ENCODE measurements around the gene MYRFL. TPM values are rescaled to one million over a fixed set of nuclear protein-coding genes. Genes with fewer than 3 reads are reported as not detected.

Gene MYRFL
- total RNA-seq, 4 donors from 2014 or later = 0.27 to 3.3 (median 1.5) TPM

DNA sequence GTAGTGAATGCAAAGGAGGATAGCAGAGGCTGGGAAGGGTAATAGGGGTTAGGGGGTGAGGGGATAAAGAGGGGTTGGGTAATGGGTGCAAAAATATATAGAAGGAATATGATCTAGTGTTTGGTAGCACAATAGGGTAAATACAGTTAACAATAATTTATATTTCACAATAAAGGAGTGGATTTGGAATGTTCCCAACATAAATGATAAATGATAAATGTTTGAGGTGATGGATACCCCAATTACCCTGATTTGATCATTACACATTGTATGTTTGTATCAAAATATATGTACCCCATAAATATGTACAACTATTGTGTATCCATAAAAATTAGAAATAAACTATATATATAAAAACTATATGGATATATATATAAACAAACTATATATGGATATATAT is 999 bp upstream of the MYRFL start:
- no peak overlapping the region for H3K4me3 ChIP-seq (ENCODE audit: low read depth, poor library complexity, severe bottlenecking)
- no peak for DNase-seq (ENCODE audit: low spot score in 2 of 2)
- TF ChIP-seq, protein P1, sequence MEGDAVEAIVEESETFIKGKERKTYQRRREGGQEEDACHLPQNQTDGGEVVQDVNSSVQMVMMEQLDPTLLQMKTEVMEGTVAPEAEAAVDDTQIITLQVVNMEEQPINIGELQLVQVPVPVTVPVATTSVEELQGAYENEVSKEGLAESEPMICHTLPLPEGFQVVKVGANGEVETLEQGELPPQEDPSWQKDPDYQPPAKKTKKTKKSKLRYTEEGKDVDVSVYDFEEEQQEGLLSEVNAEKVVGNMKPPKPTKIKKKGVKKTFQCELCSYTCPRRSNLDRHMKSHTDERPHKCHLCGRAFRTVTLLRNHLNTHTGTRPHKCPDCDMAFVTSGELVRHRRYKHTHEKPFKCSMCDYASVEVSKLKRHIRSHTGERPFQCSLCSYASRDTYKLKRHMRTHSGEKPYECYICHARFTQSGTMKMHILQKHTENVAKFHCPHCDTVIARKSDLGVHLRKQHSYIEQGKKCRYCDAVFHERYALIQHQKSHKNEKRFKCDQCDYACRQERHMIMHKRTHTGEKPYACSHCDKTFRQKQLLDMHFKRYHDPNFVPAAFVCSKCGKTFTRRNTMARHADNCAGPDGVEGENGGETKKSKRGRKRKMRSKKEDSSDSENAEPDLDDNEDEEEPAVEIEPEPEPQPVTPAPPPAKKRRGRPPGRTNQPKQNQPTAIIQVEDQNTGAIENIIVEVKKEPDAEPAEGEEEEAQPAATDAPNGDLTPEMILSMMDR (IDR thresholded peaks at IDR 0.05) = no peak
- no peak for TF ChIP-seq POLR2A (IDR thresholded peaks at IDR 0.05)
- intact Hi-C loops (cut with DNase I; ENCODE audit: low total_unique reads) = no loop called here

DNA sequence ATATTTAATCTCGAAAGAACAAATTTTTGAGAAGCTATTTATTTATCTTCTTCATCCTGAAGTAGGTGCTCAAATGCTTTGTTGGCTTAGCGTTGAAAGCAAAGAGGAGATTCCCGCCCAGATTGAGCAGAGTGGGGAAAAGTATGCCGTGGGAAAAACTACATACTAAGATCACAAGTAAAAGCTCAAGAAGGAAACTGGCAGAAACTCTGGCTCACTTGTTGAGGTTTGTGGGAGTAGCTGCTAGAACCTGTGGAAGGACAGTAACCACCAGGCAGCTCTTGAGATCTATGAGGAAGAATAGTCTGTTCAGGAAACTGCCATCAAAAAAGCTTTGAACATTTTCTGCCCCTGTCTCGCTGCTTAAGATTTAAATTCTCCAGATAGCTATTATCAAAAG is 3.9 kb downstream of the MYRFL start:
- intact Hi-C loops (cut with DNase I; ENCODE audit: low total_unique reads) = no loop called here
- DNase-seq (ENCODE audit: low spot score in 2 of 2) = no peak
- TF ChIP-seq, protein P1 (IDR thresholded peaks at IDR 0.05) = no peak
- TF ChIP-seq POLR2A (IDR thresholded peaks at IDR 0.05) = no peak
- H3K4me3 ChIP-seq (ENCODE audit: low read depth, poor library complexity, severe bottlenecking) = no peak overlapping the region
- WGBS, 2 donors = 57 to 69% methylated on average over 5 of the region's 5 CpGs

DNA sequence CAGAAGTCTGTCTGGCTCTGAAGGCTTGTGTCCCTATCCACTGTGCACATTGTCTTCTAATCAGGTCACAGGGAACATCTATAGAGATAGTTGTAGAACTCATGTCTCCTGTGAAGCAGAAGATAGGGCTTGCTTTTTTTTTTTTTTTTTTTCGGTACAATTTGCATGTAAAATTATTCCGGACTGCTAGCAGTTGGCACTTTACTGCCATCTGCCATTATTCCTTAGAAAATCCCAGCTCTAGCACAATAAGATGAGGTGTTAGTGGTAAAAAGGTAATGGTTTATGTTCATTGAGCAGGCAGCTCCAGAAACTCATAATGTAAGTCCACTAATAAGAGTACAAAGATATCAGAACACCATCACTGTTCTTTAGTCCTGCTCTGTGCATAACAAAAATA is 8.7 kb downstream of the MYRFL start:
- intact Hi-C loops (cut with DNase I; ENCODE audit: low total_unique reads) = no loop called here
- 42 to 64% methylated on average over 2 of the region's 2 CpGs for WGBS, 2 donors
- no peak overlapping the region for H3K4me3 ChIP-seq (ENCODE audit: low read depth, poor library complexity, severe bottlenecking)
- TF ChIP-seq, protein P1 (IDR thresholded peaks at IDR 0.05) = no peak
- TF ChIP-seq POLR2A (IDR thresholded peaks at IDR 0.05) = no peak
- DNase-seq (ENCODE audit: low spot score in 2 of 2) = no peak

DNA sequence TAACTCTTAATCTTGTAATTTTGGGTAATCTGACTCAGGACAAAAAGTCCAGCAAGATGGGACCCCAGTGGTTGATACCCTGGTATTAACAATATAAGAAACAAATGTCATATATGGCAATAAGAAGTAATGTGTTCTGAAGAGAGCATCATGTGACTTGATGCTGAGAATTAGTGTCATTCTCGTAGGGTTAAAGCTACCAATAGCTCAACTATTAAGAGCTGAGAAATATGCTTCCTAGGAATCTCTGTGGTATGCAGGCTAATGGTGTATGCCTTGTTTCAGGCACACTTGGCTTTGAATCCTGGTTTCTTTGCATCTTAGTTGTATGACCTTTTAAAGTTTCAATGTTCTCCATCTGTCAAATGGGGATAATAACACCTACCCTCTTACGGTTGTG is 9.1 kb downstream of the MYRFL start:
- TF ChIP-seq POLR2A (IDR thresholded peaks at IDR 0.05) = no peak
- TF ChIP-seq, protein P1 (IDR thresholded peaks at IDR 0.05) = no peak
- no peak for DNase-seq (ENCODE audit: low spot score in 2 of 2)
- 67 to 74% methylated on average over 2 of the region's 2 CpGs for WGBS, 2 donors
- no peak overlapping the region for H3K4me3 ChIP-seq (ENCODE audit: low read depth, poor library complexity, severe bottlenecking)
- intact Hi-C loops (cut with DNase I; ENCODE audit: low total_unique reads) = no loop called here

DNA sequence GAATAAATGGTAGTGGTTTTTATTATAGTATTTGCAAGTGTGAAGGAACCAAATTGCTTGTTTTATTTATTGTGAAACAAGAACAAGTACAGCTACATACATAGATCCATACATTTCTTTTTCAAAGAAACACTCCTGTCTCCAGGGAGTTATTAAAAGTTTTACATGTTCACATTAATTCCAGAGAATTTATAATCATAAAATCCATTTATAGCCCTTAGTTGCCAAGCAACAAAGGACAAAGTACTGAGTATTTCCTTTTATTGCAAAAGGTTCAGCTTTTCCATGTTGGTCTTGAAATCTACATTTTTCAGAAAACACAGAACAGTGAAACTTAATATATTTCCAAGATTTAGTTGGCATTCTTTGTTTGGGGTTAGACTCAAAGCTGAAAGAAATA is 9.5 kb downstream of the MYRFL start:
- intact Hi-C loops (cut with DNase I; ENCODE audit: low total_unique reads) = no loop called here

DNA sequence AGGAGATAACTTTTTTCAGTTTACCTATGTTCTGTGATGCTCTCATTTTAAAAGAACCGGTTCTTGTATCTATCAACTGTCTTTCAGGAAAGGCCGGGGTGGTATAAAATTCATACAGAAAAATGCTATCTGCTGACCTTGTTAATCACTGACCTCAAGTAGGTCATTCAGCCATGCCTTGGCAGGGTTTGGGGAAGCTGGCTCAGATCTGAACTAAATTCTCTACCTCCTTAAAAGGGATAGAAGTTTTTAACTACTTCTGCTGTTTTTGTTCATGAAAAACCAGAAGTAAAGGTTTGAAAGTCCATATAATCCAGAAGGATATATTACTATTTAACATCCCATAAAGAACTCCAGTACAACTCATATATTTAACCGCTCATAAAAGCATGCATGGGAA is 10.1 kb downstream of the MYRFL start:
- intact Hi-C loops (cut with DNase I; ENCODE audit: low total_unique reads) = no loop called here
- TF ChIP-seq, protein P1 (IDR thresholded peaks at IDR 0.05) = no peak
- no peak for TF ChIP-seq POLR2A (IDR thresholded peaks at IDR 0.05)
- DNase-seq (ENCODE audit: low spot score in 2 of 2) = no peak
- WGBS, 2 donors = 66 to 76% methylated on average over 3 of the region's 3 CpGs
- H3K4me3 ChIP-seq (ENCODE audit: low read depth, poor library complexity, severe bottlenecking) = no peak overlapping the region

More for the DNA sequence above, 9.5 kb downstream of the MYRFL start:
- H3K4me3 ChIP-seq (ENCODE audit: low read depth, poor library complexity, severe bottlenecking) = no peak overlapping the region
- DNase-seq (ENCODE audit: low spot score in 2 of 2) = no peak
- TF ChIP-seq, protein P1 (IDR thresholded peaks at IDR 0.05) = no peak
- no peak for TF ChIP-seq POLR2A (IDR thresholded peaks at IDR 0.05)

All from lower leg skin (tissue), 4 donors.